Common myeloid progenitor, CD34-positive (primary cell): ENCODE measurements around the gene PRKCE.
A peak's percentile ranks its signal among the peaks of the same experiment; 100 is the strongest.

Experiments used
- CTCF ChIA-PET: fragments of 350-600 bp; sonication (Branson Sonifier 250); formaldehyde crosslinking; loops from one replicate; lab custom pipeline; 2021; ENCODE audit warnings: antibody characterized with exemption; lab: Charles Lee
- POLR2A ChIA-PET: fragments of 350-600 bp; sonication (Branson Sonifier 250); formaldehyde crosslinking; loops from one replicate; lab custom pipeline; 2021; ENCODE audit warnings: antibody characterized with exemption; lab: Charles Lee
- DNase-seq, 3 donors: peaks; one replicate each; pipeline versions ENCODE4 v3.0.0 to v3.0.0-alpha.2; 2013
- H3K27ac ChIP-seq, 2 experiments: 1 replicate in 1 of 2; 2 replicates in 1 of 2; pipeline ENCODE4 v1.7.0; 2013; ENCODE audit warnings: inconsistent platforms in 2 of 2, low read length in 2 of 2, mild to moderate bottlenecking in 2 of 2, low read depth in 1 of 2, moderate library complexity in 1 of 2; ENCODE audit not compliant: severe bottlenecking in 2 of 2, insufficient read depth in 1 of 2, poor library complexity in 1 of 2
- H3K27me3 ChIP-seq, 5 experiments: replicated peaks in 2 of 5; 1 replicate in 3 of 5; 2 replicates in 2 of 5; pipeline versions ENCODE4 v1.6.1 to v1.7.0; 2013; ENCODE audit warnings: low read length in 4 of 5, mild to moderate bottlenecking in 2 of 5, moderate library complexity in 2 of 5, inconsistent platforms in 1 of 5; ENCODE audit not compliant: insufficient read depth in 5 of 5, control insufficient read depth in 4 of 5
- H3K36me3 ChIP-seq, 4 experiments: 1 replicate in 2 of 4; 2 replicates in 2 of 4; pipeline versions ENCODE4 v1.6.1 to v1.7.0; 2013; ENCODE audit warnings: low read length in 3 of 4, control low read depth in 1 of 4, mild to moderate bottlenecking in 1 of 4; ENCODE audit not compliant: control insufficient read depth in 4 of 4, insufficient read depth in 4 of 4
- H3K4me1 ChIP-seq, 4 experiments: 1 replicate in 3 of 4; 2 replicates in 1 of 4; pipeline versions ENCODE4 v1.6.1 to v1.7.1; 2013; ENCODE audit warnings: low read length in 3 of 4, mild to moderate bottlenecking in 3 of 4, control low read depth in 1 of 4, inconsistent platforms in 1 of 4, moderate library complexity in 1 of 4; ENCODE audit not compliant: control insufficient read depth in 4 of 4, insufficient read depth in 4 of 4; ENCODE audit errors: control extremely low read depth in 1 of 4
- H3K4me3 ChIP-seq, 7 experiments: 1 replicate in 4 of 7; 2 replicates in 3 of 7; pipeline versions ENCODE4 v1.5.1 to v1.7.0; 2013; ENCODE audit warnings: mild to moderate bottlenecking in 7 of 7, low read length in 6 of 7, moderate library complexity in 6 of 7, inconsistent platforms in 2 of 7, low read depth in 2 of 7, control low read depth in 1 of 7; ENCODE audit not compliant: insufficient read depth in 4 of 7, control insufficient read depth in 1 of 7; ENCODE audit errors: extremely low read depth in 1 of 7
- H3K9me3 ChIP-seq, 5 experiments: 1 replicate in 4 of 5; 2 replicates in 1 of 5; pipeline versions ENCODE4 v1.6.1 to v1.7.1; 2013; ENCODE audit warnings: low read length in 4 of 5, mild to moderate bottlenecking in 2 of 5, inconsistent platforms in 1 of 5, low read depth in 1 of 5, moderate library complexity in 1 of 5; ENCODE audit not compliant: control insufficient read depth in 4 of 5, insufficient read depth in 2 of 5; ENCODE audit errors: control extremely low read depth in 1 of 5
- WGBS: methylation state at CpG from one replicate; pipeline ENCODE4 v1.1.5; 2013; ENCODE audit not compliant: insufficient coverage; 5-methylcytosine and 5-hydroxymethylcytosine counted together

The PRKCE gene

GRCh38 chr2:45649858-45650811, 1.3 kb upstream of the PRKCE start:
- POLR2A ChIA-PET: interaction anchor here (0.6 to 0.8 kb wide), 2 partner anchors 131 to 194 kb away, joined by 3 read pairs; no protein-coding TSS in a partner anchor
- CTCF ChIA-PET: interaction anchor here (0.7 to 6.1 kb wide), 13 partner anchors 9 to 291 kb away, joined by 3 to 52 read pairs (median 4); no protein-coding TSS in a partner anchor
- Histone ChIP-seq H3K27me3 (no peaks in the 10 kb centered on the region), H3K4me3 (peak overlapping the region; percentile 47 to 92 (median 88)), H3K27ac (peak overlapping the region; percentile 54 to 73), H3K4me1 (peaks cover 3 to 32% (median 25%) of the 10 kb centered on the region in 4 experiments), H3K36me3 (no peaks in the 10 kb centered on the region), H3K9me3 (no peaks in the 10 kb centered on the region)
- DNase-seq: peak in 2 of 3 donors; percentile 76 to 77
- WGBS: under 1% methylated on average over 49 of the region's 66 CpGs

DNA sequence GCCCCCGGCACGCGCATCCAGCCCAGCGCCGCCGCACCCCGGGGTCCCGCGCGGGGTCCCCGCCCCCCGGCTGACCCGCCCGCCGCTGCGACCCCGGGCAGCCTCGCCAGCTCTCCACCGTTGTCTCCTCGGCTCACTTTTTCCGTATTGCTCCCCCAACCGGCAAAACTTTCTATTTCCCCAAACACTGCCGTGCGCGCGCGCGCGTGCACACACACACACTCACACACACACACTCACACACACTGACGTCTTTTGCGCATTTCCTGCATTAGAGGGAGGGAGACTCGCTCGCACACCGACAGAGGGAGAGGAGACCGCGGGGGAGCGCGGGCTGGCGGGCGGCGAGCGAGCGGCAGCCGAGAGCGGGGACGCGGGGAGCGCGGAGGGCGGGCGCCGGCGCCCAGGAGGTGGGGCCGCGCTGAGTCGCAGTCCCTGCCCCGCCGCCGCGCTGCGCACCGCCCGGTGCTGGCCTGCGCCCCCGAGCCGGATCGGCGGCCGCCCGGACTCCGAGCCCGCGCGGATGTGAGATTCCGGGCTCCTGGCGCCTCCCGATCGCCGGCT, 542 bp upstream of the PRKCE start:
- Histone ChIP-seq H3K27ac (peak overlapping the region; percentile 54 to 73), H3K4me3 (peak overlapping the region; percentile 47 to 92 (median 88)), H3K36me3 (no peaks in the 10 kb centered on the region), H3K27me3 (no peaks in the 10 kb centered on the region), H3K4me1 (peaks cover 3 to 32% (median 25%) of the 10 kb centered on the region in 4 experiments), H3K9me3 (no peaks in the 10 kb centered on the region)
- ChIA-PET POLR2A (interaction anchor here (0.6 to 0.8 kb wide), 2 partner anchors 79 to 193 kb away, joined by 3 to 5 read pairs; no protein-coding TSS in a partner anchor), CTCF (interaction anchor here (1.1 to 6.1 kb wide), 9 partner anchors 11 to 284 kb away, joined by 3 to 52 read pairs (median 5); no protein-coding TSS in a partner anchor)
- DNase-seq: peak; percentile 98 to 99 (median 98)
- 0% methylated on average over 60 of the region's 79 CpGs for WGBS

GRCh38 chr2:45652090-45653031, 886 bp downstream of the PRKCE start:
- Histone ChIP-seq H3K27ac (no peak overlapping the region), H3K9me3 (no peaks in the 10 kb centered on the region), H3K4me3 (peak overlapping the region; percentile 47 to 92 (median 88)), H3K36me3 (no peaks in the 10 kb centered on the region), H3K27me3 (no peaks in the 10 kb centered on the region), H3K4me1 (peaks cover 3 to 32% (median 25%) of the 10 kb centered on the region in 4 experiments)
- WGBS: under 1% methylated on average over 44 of the region's 53 CpGs
- DNase-seq: peak in 2 of 3 donors; percentile 49 to 66
- ChIA-PET POLR2A (no interaction called here), CTCF (interaction anchor here (0.6 to 2.1 kb wide), 7 partner anchors 9 to 1389 kb away, joined by 3 to 12 read pairs (median 3); no protein-coding TSS in a partner anchor)

DNA sequence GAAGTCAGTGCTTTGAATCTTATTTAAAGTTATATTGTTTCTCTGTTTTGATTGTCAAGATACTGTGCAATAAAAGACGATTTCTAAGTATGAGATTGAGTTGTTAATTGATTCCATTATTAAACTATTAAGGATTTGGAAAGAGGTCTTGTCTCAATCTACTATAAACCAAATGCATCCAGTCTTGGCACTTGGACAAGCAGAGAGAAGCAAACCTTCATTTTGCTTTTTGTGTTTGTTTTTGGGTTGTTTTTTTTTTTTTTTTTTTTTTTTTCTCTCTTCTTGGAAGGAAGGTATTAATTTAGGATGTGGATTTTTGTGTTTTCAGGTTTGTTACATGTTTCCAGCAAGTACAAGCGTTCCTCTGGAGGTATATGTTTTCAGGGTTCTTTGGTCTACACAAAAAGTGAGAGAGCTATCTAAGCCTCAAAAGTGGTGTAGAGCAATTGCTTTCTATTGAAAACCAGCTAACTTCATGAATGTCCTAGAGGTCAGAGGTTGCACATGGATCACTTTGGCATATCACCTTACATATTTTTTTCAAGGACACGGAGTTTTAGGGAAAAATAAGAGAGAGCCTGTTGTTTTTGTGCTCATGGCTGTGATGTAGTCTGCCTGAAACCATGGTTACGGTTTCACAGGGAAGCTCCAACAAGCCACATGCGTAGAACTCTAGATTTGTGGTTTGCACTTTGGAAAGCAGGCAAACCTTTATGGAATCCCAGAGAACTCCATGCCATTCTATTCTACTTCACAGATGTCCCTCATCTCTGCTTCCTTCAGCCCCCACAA, 1.8 kb downstream of the PRKCE start:
- Histone ChIP-seq H3K9me3 (no peaks in the 10 kb centered on the region), H3K4me3 (peak overlapping the region in 5 of 7 experiments; percentile 82 to 92 (median 88)), H3K27ac (no peak overlapping the region), H3K27me3 (no peaks in the 10 kb centered on the region), H3K4me1 (peaks cover 3 to 32% (median 25%) of the 10 kb centered on the region in 4 experiments), H3K36me3 (no peaks in the 10 kb centered on the region)
- ChIA-PET POLR2A (no interaction called here), CTCF (interaction anchor here (1.2 to 2.1 kb wide), 4 partner anchors 9 to 79 kb away, joined by 3 to 12 read pairs (median 4); no protein-coding TSS in a partner anchor)
- WGBS: 93% methylated on average over 4 of the region's 5 CpGs
- no peak for DNase-seq

DNA sequence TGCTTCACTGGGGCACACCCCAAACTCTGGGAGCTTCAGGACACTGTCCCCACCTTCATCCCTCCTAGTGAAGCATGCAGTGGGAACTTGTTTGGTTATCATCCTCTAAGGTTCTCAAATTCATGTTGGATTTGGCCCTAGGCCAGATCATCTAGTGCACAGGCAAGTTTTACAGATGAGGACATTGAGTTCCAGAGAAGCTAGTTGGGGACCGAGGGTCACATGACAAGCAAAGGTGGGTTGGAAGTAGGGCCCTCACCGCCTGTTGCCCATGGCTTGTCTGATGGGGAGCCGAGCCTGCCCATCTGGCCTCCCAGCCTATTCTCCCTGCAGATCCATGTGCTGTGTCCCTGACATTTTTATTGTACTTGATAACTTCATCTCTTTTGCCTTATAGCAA, 2.8 kb downstream of the PRKCE start:
- Histone ChIP-seq H3K9me3 (no peaks in the 10 kb centered on the region), H3K36me3 (no peaks in the 10 kb centered on the region), H3K27ac (no peak overlapping the region), H3K4me1 (peaks cover 3 to 30% (median 25%) of the 10 kb centered on the region in 4 experiments), H3K27me3 (no peaks in the 10 kb centered on the region), H3K4me3 (no peak overlapping the region)
- no peak for DNase-seq
- ChIA-PET CTCF (interaction anchor here (1.2 to 1.3 kb wide), 2 partner anchors 19 to 29 kb away, joined by 3 to 4 read pairs; no protein-coding TSS in a partner anchor), POLR2A (no interaction called here)
- 91% methylated on average over 3 of the region's 3 CpGs for WGBS
